WTC11 (cell line): Measurements from ENCODE around the gene C1QTNF2. TPM values are rescaled to one million over a fixed set of nuclear protein-coding genes. Genes with fewer than 3 reads are reported as not detected.

ENCODE experiments used
- ATAC-seq: fragments of 200-7000 bp; cut with Tn5 transposase; 2 replicates; pipeline ENCODE4 v1.10.0; 2021; ENCODE audit warnings: mild to moderate bottlenecking, moderate library complexity
- CTCF ChIA-PET: fragments of 300-600 bp; sonication (Branson Sonifier 250); formaldehyde crosslinking; loops from one replicate; lab custom pipeline; 2021; ENCODE audit warnings: antibody characterized with exemption; lab: Charles Lee
- POLR2A ChIA-PET: fragments of 350-600 bp; sonication (Branson Sonifier 250); formaldehyde crosslinking; loops from one replicate; lab custom pipeline; 2021; ENCODE audit warnings: antibody characterized with exemption; lab: Charles Lee
- DNase-seq: peaks from one replicate; pipeline ENCODE4 v3.0.0; 2021; ENCODE audit warnings: low spot score
- H3K27ac Mint-ChIP-seq: 2 replicates; pipeline ENCODE4 v1.8.0; 2021; ENCODE audit warnings: mixed read lengths
- H3K27me3 Mint-ChIP-seq: 2 replicates; pipeline ENCODE4 v1.8.0; 2021; ENCODE audit warnings: low read depth, mild to moderate bottlenecking, moderate library complexity, mixed read lengths
- H3K36me3 Mint-ChIP-seq: 2 replicates; pipeline ENCODE4 v1.8.0; 2021; ENCODE audit warnings: mixed read lengths
- H3K4me1 Mint-ChIP-seq: 2 replicates; pipeline ENCODE4 v1.8.0; 2022; ENCODE audit warnings: mixed read lengths
- H3K4me3 Mint-ChIP-seq: 2 replicates; pipeline ENCODE4 v1.8.0; 2021; ENCODE audit warnings: mild to moderate bottlenecking, moderate library complexity, mixed read lengths
- H3K9me3 Mint-ChIP-seq: 2 replicates; pipeline ENCODE4 v1.8.0; 2021; ENCODE audit warnings: mixed read lengths
- AR ChIP-seq: fragments of 250-450 bp; sonication (Bioruptor Pico); IDR thresholded peaks from 2 replicates; pipeline ENCODE4 v1.9.0; 2021; ENCODE audit warnings: mild to moderate bottlenecking
- ATF2 ChIP-seq: sonication (generic); formaldehyde crosslinking; IDR thresholded peaks from 2 replicates; pipeline ENCODE4 v1.8.1; 2022; ENCODE audit warnings: low read depth, missing genetic modification reagents, borderline replicate concordance
- CBFB ChIP-seq: sonication (generic); formaldehyde crosslinking; IDR thresholded peaks from 2 replicates; pipeline ENCODE4 v1.8.1; 2022; ENCODE audit warnings: mild to moderate bottlenecking, low read depth, missing genetic modification reagents
- E2F5 ChIP-seq: sonication (generic); formaldehyde crosslinking; IDR thresholded peaks from 2 replicates; pipeline ENCODE4 v1.8.1; 2022; ENCODE audit warnings: mild to moderate bottlenecking, moderate library complexity, missing genetic modification reagents
- FOXK1 ChIP-seq: sonication (generic); formaldehyde crosslinking; IDR thresholded peaks from 2 replicates; pipeline ENCODE4 v1.8.0; 2022; ENCODE audit warnings: mild to moderate bottlenecking, moderate library complexity, missing genetic modification reagents
- PREB ChIP-seq: sonication (generic); formaldehyde crosslinking; IDR thresholded peaks from 2 replicates; pipeline ENCODE4 v1.8.1; 2022; ENCODE audit warnings: mild to moderate bottlenecking, missing genetic modification reagents, moderate library complexity, borderline replicate concordance
- PRRX2 ChIP-seq: fragments of 250-450 bp; sonication (Bioruptor Pico); IDR thresholded peaks from 2 replicates; pipeline ENCODE4 v1.8.0; 2021; ENCODE audit warnings: mild to moderate bottlenecking
- SMAD3 ChIP-seq: sonication (generic); formaldehyde crosslinking; IDR thresholded peaks from 2 replicates; pipeline ENCODE4 v1.8.0; 2022; ENCODE audit warnings: missing genetic modification reagents, mild to moderate bottlenecking, borderline replicate concordance
- SMAD4 ChIP-seq: sonication (generic); formaldehyde crosslinking; IDR thresholded peaks from 2 replicates; pipeline ENCODE4 v1.8.0; 2022; ENCODE audit warnings: mild to moderate bottlenecking, missing genetic modification reagents
- TEAD1 ChIP-seq: sonication (generic); formaldehyde crosslinking; IDR thresholded peaks from 2 replicates; pipeline ENCODE4 v1.8.0; 2022; ENCODE audit warnings: mild to moderate bottlenecking, missing genetic modification reagents
- ZNF232 ChIP-seq: sonication (generic); formaldehyde crosslinking; IDR thresholded peaks from 2 replicates; pipeline ENCODE4 v1.8.0; 2022; ENCODE audit warnings: mild to moderate bottlenecking, missing genetic modification reagents
- ZNF317 ChIP-seq: sonication (generic); formaldehyde crosslinking; IDR thresholded peaks from 2 replicates; pipeline ENCODE4 v1.8.1; 2023; ENCODE audit warnings: low read depth, mild to moderate bottlenecking, moderate library complexity, missing genetic modification reagents, borderline replicate concordance
- ZNF396 ChIP-seq: fragments of 250-450 bp; sonication (Bioruptor Pico); IDR thresholded peaks from 2 replicates; pipeline ENCODE4 v1.8.0; 2021; ENCODE audit warnings: mild to moderate bottlenecking, moderate library complexity, borderline replicate concordance
- ZNF423 ChIP-seq: fragments of 250-450 bp; sonication (Bioruptor Pico); IDR thresholded peaks from 2 replicates; pipeline ENCODE4 v2.1.2; 2022; ENCODE audit warnings: mild to moderate bottlenecking, moderate library complexity
- ZNF425 ChIP-seq: fragments of 250-450 bp; sonication (Bioruptor Pico); conservative IDR thresholded peaks from 2 replicates; pipeline ENCODE4 v1.9.0; 2021; ENCODE audit warnings: mild to moderate bottlenecking
- ZSCAN18 ChIP-seq: fragments of 250-450 bp; sonication (Bioruptor Pico); IDR thresholded peaks from 2 replicates; pipeline ENCODE4 v2.1.2; 2022; ENCODE audit warnings: mild to moderate bottlenecking, moderate library complexity
- total RNA-seq: library from RNA; stranded (reverse); gene quantifications from 3 replicates; pipeline ENCODE4 v1.2.3, GENCODE V29; 2021
- TF ChIP-seq, protein P1 (sequence below): sonication (generic); formaldehyde crosslinking; IDR thresholded peaks from 2 replicates; pipeline ENCODE4 v1.8.0; 2022; ENCODE audit warnings: mild to moderate bottlenecking, missing genetic modification reagents
- TF ChIP-seq, protein P2 (sequence below): sonication (generic); formaldehyde crosslinking; IDR thresholded peaks from 2 replicates; pipeline ENCODE4 v1.8.1; 2022; ENCODE audit warnings: missing genetic modification reagents, borderline replicate concordance

C1QTNF2 gene
- total RNA-seq, 1 experiment from 2014 or later = 0.52 TPM

DNA sequence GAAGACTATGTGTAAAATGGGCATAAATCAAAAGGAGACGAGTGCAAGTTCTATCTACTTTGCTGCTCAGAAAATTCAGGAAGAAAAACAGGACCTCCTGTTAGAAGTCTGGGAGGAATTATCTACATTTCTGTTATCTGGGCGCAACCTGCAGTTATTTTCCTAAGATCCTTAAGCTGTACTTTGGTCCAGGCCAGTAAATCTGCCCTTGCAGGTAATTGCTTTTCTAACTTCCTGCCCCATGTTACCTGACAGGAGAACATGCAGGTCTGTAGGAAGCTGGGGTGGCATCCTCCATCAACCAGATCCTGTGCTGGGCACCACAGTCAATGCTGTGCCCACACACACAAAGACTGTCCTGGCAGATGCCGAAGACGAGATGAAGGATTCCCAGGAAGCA is 63.7 kb downstream of the C1QTNF2 start:
- no peak overlapping the region for H3K4me3 Mint-ChIP-seq

DNA sequence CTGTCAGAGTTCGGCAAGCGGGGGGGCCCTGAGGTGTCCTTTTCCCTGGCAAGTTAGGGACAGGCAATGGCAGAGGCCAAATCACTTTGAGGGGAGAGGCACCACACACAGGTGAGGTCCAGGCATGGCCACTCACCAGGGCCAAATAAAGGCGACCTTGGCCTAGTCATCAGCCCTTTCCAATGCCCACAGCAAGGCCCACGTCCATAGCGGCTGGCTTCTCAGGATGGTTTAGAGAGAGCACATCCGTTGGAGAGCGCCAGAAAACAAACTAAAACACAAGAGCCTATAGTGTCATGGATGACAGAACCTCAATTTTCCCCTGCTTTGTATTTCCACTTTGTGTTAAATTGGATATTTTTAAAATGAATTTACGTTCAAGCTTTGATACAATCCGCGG is 65.1 kb downstream of the C1QTNF2 start:
- Mint-ChIP-seq H3K4me3 (no peak overlapping the region), H3K27me3 (no peaks in the 10 kb centered on the region), H3K4me1 (peaks cover 18% of the 10 kb centered on the region), H3K36me3 (peaks cover 35% of the 10 kb centered on the region), H3K27ac (no peak overlapping the region), H3K9me3 (no peaks in the 10 kb centered on the region)
- ATAC-seq (no peak), DNase-seq (no peak)
- ChIA-PET POLR2A (no interaction called here), CTCF (interaction anchor here (1.0 to 2.8 kb wide), 2 partner anchors 18 to 40 kb away, joined by 4 to 13 read pairs; no protein-coding TSS in a partner anchor)
- TF ChIP-seq AR (CRISPR knock-in tag) (no peak), ATF2 (CRISPR knock-in tag) (no peak), ZNF423 (CRISPR knock-in tag) (no peak), ZNF396 (CRISPR knock-in tag) (no peak), PREB (CRISPR knock-in tag) (no peak), FOXK1 (CRISPR knock-in tag) (no peak), SMAD4 (CRISPR knock-in tag) (no peak), ZNF232 (CRISPR knock-in tag) (no peak), TEAD1 (CRISPR knock-in tag) (no peak)
- TF ChIP-seq, protein P1, sequence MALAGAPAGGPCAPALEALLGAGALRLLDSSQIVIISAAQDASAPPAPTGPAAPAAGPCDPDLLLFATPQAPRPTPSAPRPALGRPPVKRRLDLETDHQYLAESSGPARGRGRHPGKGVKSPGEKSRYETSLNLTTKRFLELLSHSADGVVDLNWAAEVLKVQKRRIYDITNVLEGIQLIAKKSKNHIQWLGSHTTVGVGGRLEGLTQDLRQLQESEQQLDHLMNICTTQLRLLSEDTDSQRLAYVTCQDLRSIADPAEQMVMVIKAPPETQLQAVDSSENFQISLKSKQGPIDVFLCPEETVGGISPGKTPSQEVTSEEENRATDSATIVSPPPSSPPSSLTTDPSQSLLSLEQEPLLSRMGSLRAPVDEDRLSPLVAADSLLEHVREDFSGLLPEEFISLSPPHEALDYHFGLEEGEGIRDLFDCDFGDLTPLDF (CRISPR knock-in tag) = no peak
- TF ChIP-seq, protein P2, sequence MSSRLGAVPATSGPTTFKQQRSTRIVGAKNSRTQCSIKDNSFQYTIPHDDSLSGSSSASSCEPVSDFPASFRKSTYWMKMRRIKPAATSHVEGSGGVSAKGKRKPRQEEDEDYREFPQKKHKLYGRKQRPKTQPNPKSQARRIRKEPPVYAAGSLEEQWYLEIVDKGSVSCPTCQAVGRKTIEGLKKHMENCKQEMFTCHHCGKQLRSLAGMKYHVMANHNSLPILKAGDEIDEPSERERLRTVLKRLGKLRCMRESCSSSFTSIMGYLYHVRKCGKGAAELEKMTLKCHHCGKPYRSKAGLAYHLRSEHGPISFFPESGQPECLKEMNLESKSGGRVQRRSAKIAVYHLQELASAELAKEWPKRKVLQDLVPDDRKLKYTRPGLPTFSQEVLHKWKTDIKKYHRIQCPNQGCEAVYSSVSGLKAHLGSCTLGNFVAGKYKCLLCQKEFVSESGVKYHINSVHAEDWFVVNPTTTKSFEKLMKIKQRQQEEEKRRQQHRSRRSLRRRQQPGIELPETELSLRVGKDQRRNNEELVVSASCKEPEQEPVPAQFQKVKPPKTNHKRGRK (CRISPR knock-in tag) = no peak

More for the DNA sequence above, 63.7 kb downstream of the C1QTNF2 start:
- H3K36me3 Mint-ChIP-seq = peaks cover 35% of the 10 kb centered on the region
- CTCF ChIA-PET = interaction anchor here (1.5 to 2.8 kb wide), 2 partner anchors 38 to 40 kb away, joined by 3 to 13 read pairs; no protein-coding TSS in a partner anchor
- DNase-seq (no peak), ATAC-seq (no peak)
- no peaks in the 10 kb centered on the region for H3K27me3 Mint-ChIP-seq
- peaks cover 27% of the 10 kb centered on the region for H3K4me1 Mint-ChIP-seq
- no peaks in the 10 kb centered on the region for H3K9me3 Mint-ChIP-seq
- no peak overlapping the region; the same call in 1 of the 2 replicates for H3K27ac Mint-ChIP-seq
- no peak for TF ChIP-seq PRRX2 (CRISPR knock-in tag)
- no peak for TF ChIP-seq E2F5 (CRISPR knock-in tag)
- no peak for TF ChIP-seq ZNF425 (CRISPR knock-in tag)
- no peak for TF ChIP-seq ZNF317 (CRISPR knock-in tag)
- no peak for TF ChIP-seq SMAD3 (CRISPR knock-in tag)
- TF ChIP-seq ZSCAN18 = no peak
- no peak for TF ChIP-seq TEAD1 (CRISPR knock-in tag)
- no peak for TF ChIP-seq CBFB (CRISPR knock-in tag)
- TF ChIP-seq, all 79 proteins: peak for 0
- POLR2A ChIA-PET = no interaction called here
